Activated CD8-positive, alpha-beta T cell treated with anti-CD3 and anti-CD28 coated beads, Interleukin-2, amount 10 ng/mL, durations not matched to agents 7 days and 5 days (primary cell): ENCODE results near the gene MASP2. TPM values are rescaled to one million over a fixed set of nuclear protein-coding genes. Genes with fewer than 3 reads are reported as not detected.
"Not testable (repeated sequence)": the region's sequence is repeated elsewhere in the genome, so short reads cannot be mapped to it uniquely, and the experiment has no call there.

Experiments used
- ATAC-seq: fragments of 150-1000 bp; cut with Tn5 transposase; one replicate; pipeline ENCODE4 v1.10.0; 2021; ENCODE audit warnings: moderate library complexity
- CTCF ChIA-PET: fragments of 350-600 bp; sonication (Branson Sonifier 250); formaldehyde crosslinking; loops from one replicate; lab custom pipeline; 2021; ENCODE audit warnings: antibody characterized with exemption; lab: Charles Lee
- POLR2A ChIA-PET: fragments of 350-600 bp; sonication (Branson Sonifier 250); formaldehyde crosslinking; loops from one replicate; lab custom pipeline; 2021; ENCODE audit warnings: antibody characterized with exemption; lab: Charles Lee
- DNase-seq: peaks from one replicate; pipeline ENCODE4 v3.0.0-alpha.2; 2020
- H3K27ac Mint-ChIP-seq: one replicate; pipeline ENCODE4 v1.8.0; 2021; ENCODE audit warnings: mild to moderate bottlenecking, mixed read lengths
- H3K27me3 Mint-ChIP-seq: one replicate; pipeline ENCODE4 v1.8.0; 2021; ENCODE audit warnings: low read depth, mixed read lengths
- H3K36me3 Mint-ChIP-seq: one replicate; pipeline ENCODE4 v1.8.0; 2021; ENCODE audit warnings: low read depth, mixed read lengths
- H3K4me1 Mint-ChIP-seq: one replicate; pipeline ENCODE4 v1.8.0; 2021; ENCODE audit warnings: low read depth, mixed read lengths
- H3K4me3 Mint-ChIP-seq: one replicate; pipeline ENCODE4 v1.8.0; 2021; ENCODE audit warnings: mild to moderate bottlenecking, mixed read lengths
- H3K9me3 Mint-ChIP-seq: one replicate; pipeline ENCODE4 v1.8.0; 2022; ENCODE audit warnings: mixed read lengths; ENCODE audit not compliant: insufficient read depth
- total RNA-seq, 2 experiments: library from RNA; stranded (reverse); gene quantifications; one replicate each; pipeline ENCODE4 v1.2.3, GENCODE V29; 2021

Gene MASP2
- total RNA-seq, 2 experiments from 2014 or later = 0.21 TPM; not detected in 1

DNA sequence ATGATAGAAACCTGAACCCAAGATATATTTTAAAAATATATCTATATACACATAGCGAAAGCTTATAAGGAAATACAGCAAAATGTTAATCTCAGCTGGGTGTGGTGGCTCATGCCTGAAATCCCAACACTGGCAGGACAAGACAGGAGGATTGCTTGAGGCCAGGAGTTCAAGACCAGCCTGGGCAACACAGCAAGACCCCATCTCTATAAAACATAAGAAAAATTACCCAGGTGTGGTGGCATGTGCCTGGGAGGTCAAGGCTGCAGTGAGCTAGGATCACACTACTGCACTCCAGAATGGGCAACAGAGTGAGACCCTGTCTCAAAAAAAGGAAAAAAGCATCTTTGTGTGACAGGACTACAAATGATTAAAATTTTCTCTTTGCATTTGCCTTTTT is 18.8 kb upstream of the MASP2 start:
- Mint-ChIP-seq H3K36me3 (peaks cover 61% of the 10 kb centered on the region), H3K4me1 (peaks cover 54% of the 10 kb centered on the region), H3K9me3 (no peaks in the 10 kb centered on the region), H3K27ac (no peak overlapping the region), H3K4me3 (no peak overlapping the region), H3K27me3 (no peaks in the 10 kb centered on the region)
- CTCF ChIA-PET = interaction anchor here (1.2 to 1.5 kb wide), 2 partner anchors 12 to 29 kb away, joined by 4 to 6 read pairs; no protein-coding TSS in a partner anchor
- no peak for DNase-seq
- POLR2A ChIA-PET = no interaction called here
- no peak for ATAC-seq

DNA sequence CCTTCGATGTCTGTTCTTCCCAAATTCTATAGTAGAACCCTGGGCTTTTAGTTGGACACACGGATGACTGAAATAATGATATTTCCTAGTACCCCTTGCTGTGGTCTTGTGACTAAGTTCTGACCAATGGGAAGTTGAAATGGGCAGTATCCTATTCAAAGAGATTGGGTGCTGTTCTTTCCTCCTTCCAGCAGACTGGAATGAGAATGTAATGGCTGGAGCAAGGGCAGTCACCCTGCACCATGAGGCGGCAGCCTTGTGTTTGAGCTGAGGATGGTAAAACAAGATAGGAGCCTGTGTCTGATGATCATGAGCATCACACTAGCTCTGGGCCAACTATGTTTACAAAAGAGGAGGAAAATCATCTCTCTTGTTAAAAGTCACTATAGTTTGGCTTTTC is 17.9 kb upstream of the MASP2 start:
- DNase-seq = no peak
- Mint-ChIP-seq H3K4me3 (no peak overlapping the region), H3K27ac (no peak overlapping the region), H3K27me3 (no peaks in the 10 kb centered on the region), H3K36me3 (peaks cover 56% of the 10 kb centered on the region), H3K9me3 (no peaks in the 10 kb centered on the region), H3K4me1 (peaks cover 51% of the 10 kb centered on the region)
- ChIA-PET POLR2A (no interaction called here), CTCF (interaction anchor here (1.2 kb wide), 1 partner anchor 28 kb away, joined by 6 read pairs; no protein-coding TSS in a partner anchor)
- no peak for ATAC-seq

DNA sequence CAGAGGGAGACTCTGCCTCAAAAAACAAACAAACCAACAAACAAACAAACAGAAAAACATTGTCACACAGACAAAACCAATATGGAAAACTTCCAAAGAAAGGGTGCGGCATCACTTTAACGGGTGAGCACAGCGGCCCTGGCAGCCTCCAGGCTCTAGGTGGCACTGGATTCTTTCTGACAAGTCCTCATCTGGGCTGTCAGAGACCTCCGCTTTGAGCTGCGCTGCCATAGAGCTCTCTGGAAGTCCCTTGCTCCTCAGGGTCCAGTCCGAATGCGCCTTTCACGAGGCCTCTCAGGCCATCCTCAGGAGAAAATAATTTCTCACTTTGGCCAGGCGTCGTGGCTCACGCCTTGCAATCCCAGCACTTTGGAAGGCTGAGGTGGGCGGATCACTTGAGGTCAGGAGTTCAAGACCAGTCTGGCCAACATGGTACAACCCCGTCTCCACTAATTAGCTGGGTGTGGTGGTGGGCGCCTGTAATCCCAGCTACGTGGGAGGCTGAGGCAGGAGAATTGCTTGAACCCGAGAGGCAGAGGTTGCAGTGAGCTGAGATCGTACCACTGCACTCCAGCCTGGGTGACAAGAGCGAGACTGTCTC is 17.0 kb upstream of the MASP2 start:
- peaks cover 51% of the 10 kb centered on the region for H3K36me3 Mint-ChIP-seq

DNA sequence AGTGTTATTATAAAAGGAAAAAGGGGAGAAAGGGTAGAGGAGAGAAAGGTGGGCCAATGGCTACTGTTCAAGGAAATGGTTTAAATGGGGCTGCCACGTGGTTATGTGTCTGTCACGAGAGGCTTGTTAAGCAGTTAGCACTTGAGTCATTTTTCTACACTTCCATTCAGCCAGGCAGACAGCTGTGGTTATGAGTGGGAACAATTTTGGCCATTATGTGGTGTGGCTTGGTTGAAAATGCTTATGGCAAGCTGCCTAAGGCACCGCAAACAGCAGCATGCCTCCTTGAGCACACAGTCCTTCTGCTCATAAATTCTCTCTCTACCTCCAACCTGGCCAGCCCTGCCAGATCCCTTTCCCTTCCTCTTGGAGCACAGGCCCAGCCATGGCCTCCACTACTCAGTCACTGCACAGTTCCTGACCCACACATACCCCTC is 15.9 kb upstream of the MASP2 start:
- Mint-ChIP-seq H3K4me3 (peak overlapping the region; percentile 47), H3K27ac (peak overlapping the region; percentile 98), H3K27me3 (no peaks in the 10 kb centered on the region), H3K9me3 (no peaks in the 10 kb centered on the region), H3K36me3 (peaks cover 49% of the 10 kb centered on the region), H3K4me1 (peaks cover 51% of the 10 kb centered on the region)
- ATAC-seq (peak; percentile 8), DNase-seq (peak; percentile 76)
- CTCF ChIA-PET = interaction anchor here (0.9 to 5.3 kb wide), 4 partner anchors 10 to 36 kb away, joined by 3 to 101 read pairs (median 18); partner anchors contain the start of gene EXOSC10
- POLR2A ChIA-PET = interaction anchor here (1.0 to 1.6 kb wide), 3 partner anchors 25 to 51 kb away, joined by 3 to 4 read pairs (median 4); partner anchors contain the start of genes EXOSC10 and TARDBP

More for the DNA sequence above, 17.0 kb upstream of the MASP2 start:
- CTCF ChIA-PET = interaction anchor here (2.5 to 5.3 kb wide), 3 partner anchors 8 to 35 kb away, joined by 7 to 101 read pairs (median 29); partner anchors contain the start of gene EXOSC10
- not testable (repeated sequence) for H3K4me3 Mint-ChIP-seq, ATAC-seq, H3K9me3 Mint-ChIP-seq, H3K27me3 Mint-ChIP-seq, DNase-seq
- H3K27ac Mint-ChIP-seq = peak overlapping the region; percentile 98
- POLR2A ChIA-PET = interaction anchor here (1.2 to 1.6 kb wide), 2 partner anchors 36 to 52 kb away, joined by 4 read pairs; partner anchors contain the start of genes EXOSC10 and TARDBP
- H3K4me1 Mint-ChIP-seq = peaks cover 45% of the 10 kb centered on the region

DNA sequence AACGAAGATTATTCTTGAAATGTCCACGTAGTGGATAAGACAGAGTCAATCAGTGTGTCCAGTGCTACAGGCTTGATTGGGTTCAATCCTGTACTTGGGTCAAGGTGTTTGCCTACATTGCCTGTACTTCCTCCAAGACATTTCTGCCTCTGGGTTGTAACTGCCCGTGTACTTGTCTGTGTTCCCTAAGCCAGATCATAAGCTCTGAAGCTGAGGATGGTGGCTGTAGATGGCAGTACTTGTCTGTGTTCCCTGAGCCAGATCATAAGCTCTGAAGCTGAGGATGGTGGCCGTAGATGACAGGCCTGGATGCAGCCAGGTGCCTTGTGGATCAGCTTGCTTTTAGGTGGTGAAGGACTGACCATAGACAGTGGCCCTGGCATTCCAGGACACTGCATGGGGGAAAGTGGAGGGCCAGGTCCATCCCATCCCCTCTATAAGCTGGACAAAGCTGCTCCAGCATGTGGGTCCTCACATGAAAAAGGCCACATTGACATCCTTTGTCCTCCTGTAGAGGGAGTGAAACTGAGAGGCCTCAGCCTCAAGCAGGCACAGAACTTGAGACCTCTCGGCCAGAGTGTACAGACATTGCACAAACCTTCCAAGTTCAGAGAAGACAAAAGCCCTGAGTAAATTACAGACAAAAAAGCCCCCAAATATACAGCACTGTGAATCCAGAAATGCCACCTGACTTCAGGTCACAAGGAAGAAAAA is 14.8 kb upstream of the MASP2 start:
- ATAC-seq (no peak), DNase-seq (peak; percentile 31)
- H3K4me3 Mint-ChIP-seq = peak overlapping the region; percentile 43
- no peaks in the 10 kb centered on the region for H3K27me3 Mint-ChIP-seq
- no peaks in the 10 kb centered on the region for H3K9me3 Mint-ChIP-seq
- ChIA-PET POLR2A (interaction anchor here (1.0 to 1.7 kb wide), 3 partner anchors 24 to 50 kb away, joined by 3 to 10 read pairs (median 5); partner anchors contain the start of genes EXOSC10 and TARDBP), CTCF (interaction anchor here (0.8 to 5.3 kb wide), 6 partner anchors 9 to 583 kb away, joined by 3 to 101 read pairs (median 4); partner anchors contain the start of gene EXOSC10)
- peak overlapping the region; percentile 98 for H3K27ac Mint-ChIP-seq
- peaks cover 51% of the 10 kb centered on the region for H3K36me3 Mint-ChIP-seq
- H3K4me1 Mint-ChIP-seq = peaks cover 54% of the 10 kb centered on the region

DNA sequence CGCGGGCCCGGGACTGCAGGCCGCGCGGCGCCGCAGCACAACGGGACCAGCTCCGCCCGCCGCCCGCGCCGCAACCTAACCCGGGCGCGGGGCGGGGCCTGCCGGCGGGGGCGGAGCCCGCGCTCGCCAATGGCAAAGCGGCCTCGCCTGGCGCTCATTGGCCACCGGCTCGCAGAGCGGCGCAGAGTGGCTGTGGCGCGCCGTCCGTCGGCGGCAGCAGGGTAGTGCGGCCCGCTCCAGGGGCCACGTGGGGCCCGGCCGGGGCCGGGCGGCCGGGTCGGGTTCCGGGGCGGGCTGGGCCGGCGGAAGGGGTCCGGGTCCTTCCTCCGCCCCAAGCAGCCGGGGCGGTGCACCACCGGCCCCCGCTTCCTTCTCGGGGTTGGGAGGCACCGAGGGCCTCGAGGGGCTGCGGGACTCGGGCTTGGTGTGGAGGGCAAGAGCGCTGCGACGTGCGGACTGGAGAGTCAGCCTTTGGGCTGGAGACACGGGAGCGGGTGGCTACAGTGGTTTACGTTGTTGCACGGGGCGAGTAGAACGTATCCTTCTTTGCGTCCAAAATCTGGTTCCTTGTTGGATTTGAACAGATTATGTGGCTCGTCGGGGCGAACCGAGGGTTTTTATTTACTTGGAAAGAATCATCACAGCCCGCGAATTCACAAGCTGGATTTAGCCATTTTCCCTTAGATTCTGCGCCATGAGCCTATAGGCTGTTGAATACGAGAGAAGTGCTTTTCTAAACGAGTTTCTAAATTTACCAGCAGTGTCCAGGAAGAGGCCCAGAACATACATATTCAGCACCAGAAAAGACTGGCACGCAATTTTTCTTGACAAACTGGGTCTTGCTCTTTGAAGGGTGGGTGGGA is 13.2 kb upstream of the MASP2 start, which contains the start of gene SRM:
Gene SRM (minus strand): TSS at position 51 of the 863 bp plus-strand sequence. CDS start 75 bp downstream, outside the sequence.
- Mint-ChIP-seq H3K27me3 (no peaks in the 10 kb centered on the region), H3K4me1 (peaks cover 54% of the 10 kb centered on the region), H3K36me3 (peaks cover 42% of the 10 kb centered on the region), H3K4me3 (peak within 1 kb of the TSS; percentile 96), H3K9me3 (no peaks in the 10 kb centered on the region), H3K27ac (peak within 1 kb of the TSS; percentile 98)
- DNase-seq = peak; percentile 91
- CTCF ChIA-PET = interaction anchor here (0.7 to 5.3 kb wide), 7 partner anchors 16 to 585 kb away, joined by 3 to 101 read pairs (median 3); partner anchors contain the start of genes EXOSC10 and TARDBP
- ATAC-seq = peak; percentile 94
- POLR2A ChIA-PET = interaction anchor here (0.6 to 1.9 kb wide), 7 partner anchors 11 to 848 kb away, joined by 3 to 10 read pairs (median 3); partner anchors contain the start of genes EXOSC10 and TARDBP

DNA sequence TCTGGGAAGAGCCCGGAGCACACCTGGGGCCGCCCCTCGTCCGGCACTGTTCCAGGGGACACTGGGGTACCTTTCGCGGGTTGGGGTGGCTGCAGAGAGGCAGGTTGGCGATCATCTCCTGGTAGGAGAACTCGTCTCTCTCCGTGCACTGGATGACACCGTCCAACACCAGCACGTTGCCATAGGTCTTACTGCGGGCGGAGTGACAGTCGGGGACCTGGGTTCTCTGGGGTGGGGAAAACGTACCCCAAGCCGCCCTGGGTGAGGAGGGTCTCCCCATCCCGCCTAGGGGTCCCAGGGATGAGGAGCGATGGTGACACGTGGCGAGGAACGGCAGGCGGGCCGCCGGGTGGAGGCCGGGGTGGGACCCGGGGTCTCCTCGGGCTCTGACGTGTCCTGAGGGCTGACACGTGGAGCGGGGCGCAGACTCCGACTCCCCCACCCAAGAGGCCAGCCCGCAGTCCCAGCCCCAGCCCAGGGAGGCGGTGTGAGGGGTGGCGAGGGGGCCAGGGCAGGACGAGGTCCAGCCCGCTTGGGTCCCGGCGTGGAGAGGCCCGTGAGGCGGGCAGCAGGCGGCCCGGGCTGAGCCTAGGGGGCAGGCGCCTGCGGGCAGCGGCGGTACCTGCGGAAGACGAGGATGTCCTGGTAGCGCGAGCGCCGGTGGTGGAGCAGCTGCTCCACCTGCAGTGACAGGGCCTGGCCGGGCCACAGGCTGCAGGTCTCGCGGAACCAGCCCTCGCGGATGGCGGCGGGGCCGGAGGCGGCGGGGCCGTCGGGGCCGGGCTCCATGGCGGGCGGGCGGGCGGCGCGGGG is 12.3 kb upstream of the MASP2 start:
- H3K4me3 Mint-ChIP-seq = peak overlapping the region; percentile 96
- H3K9me3 Mint-ChIP-seq = no peaks in the 10 kb centered on the region
- H3K27ac Mint-ChIP-seq = peak overlapping the region; percentile 90
- CTCF ChIA-PET = interaction anchor here (0.8 to 5.3 kb wide), 3 partner anchors 22 to 222 kb away, joined by 3 to 101 read pairs (median 29); partner anchors contain the start of gene EXOSC10
- ATAC-seq (no peak), DNase-seq (peak; percentile 30)
- POLR2A ChIA-PET = interaction anchor here (1.2 to 1.9 kb wide), 2 partner anchors 14 to 157 kb away, joined by 3 to 5 read pairs; no protein-coding TSS in a partner anchor
- H3K36me3 Mint-ChIP-seq = peaks cover 39% of the 10 kb centered on the region
- H3K27me3 Mint-ChIP-seq = no peaks in the 10 kb centered on the region
- peaks cover 50% of the 10 kb centered on the region for H3K4me1 Mint-ChIP-seq

DNA sequence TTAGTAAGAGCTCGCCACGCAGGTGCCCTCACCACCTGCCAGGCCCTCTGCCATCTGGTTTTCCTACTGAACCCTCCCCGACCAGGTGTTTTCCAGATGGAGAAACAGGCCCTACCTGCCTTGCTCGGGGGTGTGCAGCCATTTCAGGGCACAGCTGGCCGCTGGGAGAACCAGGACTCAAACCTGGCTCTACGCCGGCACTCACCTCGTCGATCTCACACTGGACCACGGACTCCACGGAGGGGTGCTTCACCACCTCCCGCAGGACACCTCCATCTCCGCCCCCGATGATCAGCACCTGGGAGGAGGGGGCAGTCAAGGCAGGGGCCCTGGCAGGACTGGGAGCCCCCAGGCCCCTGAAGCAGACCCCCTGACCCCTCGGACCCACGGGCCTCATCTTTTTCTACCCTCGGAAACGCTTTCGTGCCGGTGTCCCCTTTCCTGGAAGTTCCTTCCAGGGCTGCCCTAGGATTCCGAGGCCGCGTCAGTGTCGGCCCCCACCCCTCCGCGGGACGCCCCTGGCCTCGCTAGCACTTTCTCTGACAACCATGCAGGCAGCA is 11.6 kb upstream of the MASP2 start:
- ATAC-seq (no peak), DNase-seq (no peak)
- peaks cover 42% of the 10 kb centered on the region for H3K36me3 Mint-ChIP-seq
- H3K27me3 Mint-ChIP-seq = no peaks in the 10 kb centered on the region
- no peaks in the 10 kb centered on the region for H3K9me3 Mint-ChIP-seq
- peaks cover 46% of the 10 kb centered on the region for H3K4me1 Mint-ChIP-seq
- POLR2A ChIA-PET = interaction anchor here (0.6 kb wide), 1 partner anchor 204 kb away, joined by 4 read pairs; no protein-coding TSS in a partner anchor
- H3K27ac Mint-ChIP-seq = peak overlapping the region; percentile 90
- peak overlapping the region; percentile 96 for H3K4me3 Mint-ChIP-seq
- CTCF ChIA-PET = interaction anchor here (3.9 kb wide), 1 partner anchor 21 kb away, joined by 40 read pairs; no protein-coding TSS in a partner anchor

DNA sequence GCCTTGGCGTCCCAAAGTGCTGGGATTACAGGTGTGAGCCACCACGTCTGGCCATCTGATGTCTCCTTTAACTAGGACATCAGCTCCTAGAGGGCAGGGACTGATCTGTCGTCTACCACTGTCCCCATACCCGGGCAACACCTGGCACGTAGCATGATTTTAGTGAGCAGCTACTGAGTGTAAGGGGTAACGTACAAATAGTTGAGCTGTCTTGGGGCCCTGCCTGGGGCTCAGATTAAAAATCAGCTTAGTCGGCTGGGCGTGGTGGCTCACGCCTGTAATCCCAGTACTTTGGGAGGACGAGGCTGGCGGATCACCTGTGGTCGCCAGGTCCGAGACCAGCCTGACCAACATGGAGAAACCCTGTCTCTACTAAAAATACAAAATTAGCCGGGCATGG is 11.0 kb upstream of the MASP2 start:
- DNase-seq (no peak), ATAC-seq (no peak)
- H3K9me3 Mint-ChIP-seq = no peaks in the 10 kb centered on the region
- POLR2A ChIA-PET = interaction anchor here (0.6 kb wide), 1 partner anchor 205 kb away, joined by 4 read pairs; no protein-coding TSS in a partner anchor
- H3K4me1 Mint-ChIP-seq = peaks cover 39% of the 10 kb centered on the region
- peaks cover 38% of the 10 kb centered on the region for H3K36me3 Mint-ChIP-seq
- H3K4me3 Mint-ChIP-seq = peak overlapping the region; percentile 96
- CTCF ChIA-PET = interaction anchor here (3.9 kb wide), 1 partner anchor 20 kb away, joined by 40 read pairs; no protein-coding TSS in a partner anchor
- no peaks in the 10 kb centered on the region for H3K27me3 Mint-ChIP-seq
- no peak overlapping the region for H3K27ac Mint-ChIP-seq
